Measurements from ENCODE around the gene TTI1.

TTI1 gene

DNA sequence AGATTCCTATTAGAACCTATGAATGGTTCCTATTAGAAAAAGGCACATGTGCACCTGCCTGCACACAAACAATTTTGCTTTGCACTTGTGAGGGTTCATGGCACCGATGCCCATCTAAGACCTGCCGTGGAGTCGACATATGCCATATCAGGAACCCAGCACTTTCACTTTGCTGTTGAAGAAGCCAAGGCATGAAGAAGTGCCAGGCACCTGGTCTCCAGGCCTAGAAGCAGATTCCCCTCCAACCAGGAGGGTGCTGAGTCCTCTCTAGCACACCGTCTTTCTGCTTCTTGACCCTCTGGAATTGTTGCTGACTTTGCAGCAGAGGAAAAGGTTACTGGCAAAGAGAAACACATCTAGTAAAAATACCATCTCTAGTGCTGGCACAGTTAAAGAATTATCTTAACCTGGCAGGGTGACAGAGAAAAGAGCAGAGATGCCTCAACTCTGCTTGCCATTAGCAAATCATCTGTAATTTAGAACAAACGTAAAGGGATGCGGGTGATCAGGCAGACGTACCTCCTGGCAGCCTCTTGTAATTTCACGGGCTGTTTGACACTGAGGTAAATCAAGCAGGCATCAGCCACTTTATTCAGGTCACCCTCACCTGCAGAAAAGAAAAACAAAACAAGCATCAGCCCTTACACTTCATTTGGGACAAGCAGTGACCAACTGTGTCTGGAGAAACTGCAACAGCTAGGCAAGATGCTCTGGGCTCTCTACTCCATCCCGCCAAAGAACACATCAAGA is 37.2 kb downstream of the TTI1 start:
- peaks cover 84% of the 10 kb centered on the region for H3K36me3 ChIP-seq (ENCODE audit: control insufficient read depth, insufficient read depth, low read length)
- no peak overlapping the region for H3K9ac ChIP-seq (ENCODE audit: low read length)
- no peak overlapping the region for H3K4me3 ChIP-seq (ENCODE audit: low read depth, low read length)
- no peaks in the 10 kb centered on the region for H3K27me3 ChIP-seq (ENCODE audit: control insufficient read depth, insufficient read depth, low read length)
- no peaks in the 10 kb centered on the region for H3K4me1 ChIP-seq (ENCODE audit: control insufficient read depth, insufficient read depth, low read length)
- no peak overlapping the region for H3K27ac ChIP-seq (ENCODE audit: low read depth, low read length)
- no peaks in the 10 kb centered on the region for H3K9me3 ChIP-seq (ENCODE audit: control insufficient read depth, insufficient read depth, low read depth, low read length)

DNA sequence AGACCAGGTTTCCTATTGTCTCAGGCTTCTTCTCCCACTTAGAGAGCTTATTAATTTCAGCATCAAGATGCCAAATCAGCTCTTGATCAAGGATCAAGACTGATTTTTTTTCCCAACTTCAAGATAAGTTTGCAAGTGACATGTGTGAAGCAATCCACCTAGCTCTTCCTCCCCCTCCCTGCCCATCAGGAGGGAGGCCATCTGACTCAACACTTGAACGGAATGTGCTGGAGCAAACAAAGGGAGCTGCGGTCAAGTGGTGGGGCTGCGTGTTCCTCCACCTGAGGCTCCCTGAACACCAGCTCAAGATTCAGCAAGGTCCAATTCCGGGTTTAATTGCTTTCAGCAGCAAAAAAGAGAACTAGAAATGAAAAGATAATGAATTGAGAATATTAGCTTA is 38.7 kb downstream of the TTI1 start:
- Histone ChIP-seq H3K36me3 (ENCODE audit: control insufficient read depth, insufficient read depth, low read length) (peaks cover 79% of the 10 kb centered on the region), H3K27ac (ENCODE audit: low read depth, low read length) (no peak overlapping the region), H3K9ac (ENCODE audit: low read length) (no peak overlapping the region), H3K27me3 (ENCODE audit: control insufficient read depth, insufficient read depth, low read length) (no peaks in the 10 kb centered on the region), H3K4me3 (ENCODE audit: low read depth, low read length) (no peak overlapping the region), H3K9me3 (ENCODE audit: control insufficient read depth, insufficient read depth, low read depth, low read length) (no peaks in the 10 kb centered on the region), H3K4me1 (ENCODE audit: control insufficient read depth, insufficient read depth, low read length) (no peaks in the 10 kb centered on the region)

DNA sequence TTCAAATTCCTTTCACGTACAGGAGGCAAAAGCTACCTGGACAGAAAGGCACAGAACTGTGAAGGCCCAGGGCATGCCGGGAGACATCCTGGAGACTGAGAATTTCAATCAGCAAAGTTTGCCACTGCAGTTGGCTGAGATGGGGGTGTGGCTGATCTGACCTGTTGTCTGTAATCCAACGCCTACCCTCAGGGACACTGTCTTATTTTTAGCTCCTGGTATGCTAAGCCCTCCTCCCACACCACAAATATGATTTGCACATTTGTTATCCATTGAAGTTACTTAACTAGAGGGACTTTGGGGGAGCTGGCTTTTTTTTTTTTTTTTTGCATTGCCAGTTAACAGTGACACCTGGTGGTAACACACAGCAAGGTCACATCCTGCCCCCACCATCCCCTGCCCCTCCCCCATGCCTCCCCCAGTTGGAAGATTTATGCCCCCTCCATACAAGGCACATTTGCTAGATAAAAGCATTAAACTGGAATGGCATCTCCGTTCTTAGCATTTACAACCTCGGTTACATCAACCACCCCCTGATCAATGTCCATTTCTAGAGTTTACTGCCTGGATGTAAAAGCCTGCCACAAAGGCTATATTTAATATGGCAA is 40.4 kb downstream of the TTI1 start:
- H3K9ac ChIP-seq (ENCODE audit: low read length): no peak overlapping the region
- H3K9me3 ChIP-seq (ENCODE audit: control insufficient read depth, insufficient read depth, low read depth, low read length): no peaks in the 10 kb centered on the region
- no peaks in the 10 kb centered on the region for H3K4me1 ChIP-seq (ENCODE audit: control insufficient read depth, insufficient read depth, low read length)
- peaks cover 77% of the 10 kb centered on the region for H3K36me3 ChIP-seq (ENCODE audit: control insufficient read depth, insufficient read depth, low read length)
- H3K27me3 ChIP-seq (ENCODE audit: control insufficient read depth, insufficient read depth, low read length): no peaks in the 10 kb centered on the region
- H3K4me3 ChIP-seq (ENCODE audit: low read depth, low read length): no peak overlapping the region
- H3K27ac ChIP-seq (ENCODE audit: low read depth, low read length): no peak overlapping the region

DNA sequence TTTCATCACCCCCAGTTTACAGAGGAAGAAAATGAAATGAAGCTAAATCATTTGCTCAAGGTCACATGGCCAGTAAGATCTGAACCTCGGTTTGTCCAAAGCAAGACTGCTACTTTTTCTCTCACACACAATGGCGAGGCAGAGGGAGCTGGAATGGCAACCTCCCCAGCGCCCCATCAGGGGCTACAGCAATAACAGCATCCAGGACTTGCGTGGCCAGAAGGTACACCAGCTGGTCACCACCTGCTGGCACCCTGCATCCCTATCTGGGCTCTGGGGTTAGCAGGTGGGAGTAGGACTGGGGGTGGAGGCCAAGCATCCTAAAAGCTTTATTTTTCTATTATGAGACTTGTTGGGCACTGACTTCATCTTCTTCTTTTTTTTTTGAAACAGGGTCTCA is 41.3 kb downstream of the TTI1 start:
- Histone ChIP-seq H3K27me3 (ENCODE audit: control insufficient read depth, insufficient read depth, low read length) (no peaks in the 10 kb centered on the region), H3K9me3 (ENCODE audit: control insufficient read depth, insufficient read depth, low read depth, low read length) (no peaks in the 10 kb centered on the region), H3K27ac (ENCODE audit: low read depth, low read length) (no peak overlapping the region), H3K4me1 (ENCODE audit: control insufficient read depth, insufficient read depth, low read length) (no peaks in the 10 kb centered on the region), H3K9ac (ENCODE audit: low read length) (no peak overlapping the region), H3K36me3 (ENCODE audit: control insufficient read depth, insufficient read depth, low read length) (peaks cover 72% of the 10 kb centered on the region), H3K4me3 (ENCODE audit: low read depth, low read length) (no peak overlapping the region)

DNA sequence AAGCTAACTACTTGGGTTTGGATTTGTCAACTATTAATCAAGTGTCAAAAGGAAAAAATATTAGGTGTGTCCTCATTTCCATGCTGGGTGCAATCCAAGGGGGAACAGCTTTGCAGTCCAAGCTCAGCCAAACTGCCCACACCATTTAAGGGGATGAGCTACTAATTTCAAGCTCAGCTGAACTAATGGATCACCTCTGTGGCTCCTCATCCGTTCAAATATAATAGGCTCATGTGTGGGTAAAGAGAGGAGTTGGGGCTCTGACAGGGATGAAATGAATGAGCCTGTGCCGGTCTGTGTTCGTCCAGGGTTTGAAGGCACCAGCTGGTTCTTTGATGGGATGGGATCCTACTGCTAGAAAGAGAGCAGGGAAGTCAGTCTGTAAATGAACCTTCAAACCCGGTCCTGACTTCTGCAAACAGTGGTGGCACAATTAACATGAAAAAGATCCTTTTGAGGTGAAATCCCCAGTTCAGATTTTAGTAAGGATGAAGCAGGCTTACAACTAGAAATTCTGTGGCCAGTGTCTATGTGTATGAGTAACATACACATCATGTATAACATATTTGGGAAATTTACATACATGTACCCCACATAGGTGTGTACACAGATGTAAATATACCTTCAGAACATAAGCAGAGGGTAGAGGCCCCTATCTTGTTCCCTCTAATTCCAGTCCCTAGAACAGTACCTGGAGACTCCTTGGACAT is 41.9 kb downstream of the TTI1 start:
- Histone ChIP-seq H3K4me1 (ENCODE audit: control insufficient read depth, insufficient read depth, low read length) (no peaks in the 10 kb centered on the region), H3K9me3 (ENCODE audit: control insufficient read depth, insufficient read depth, low read depth, low read length) (no peaks in the 10 kb centered on the region), H3K36me3 (ENCODE audit: control insufficient read depth, insufficient read depth, low read length) (peaks cover 72% of the 10 kb centered on the region)

DNA sequence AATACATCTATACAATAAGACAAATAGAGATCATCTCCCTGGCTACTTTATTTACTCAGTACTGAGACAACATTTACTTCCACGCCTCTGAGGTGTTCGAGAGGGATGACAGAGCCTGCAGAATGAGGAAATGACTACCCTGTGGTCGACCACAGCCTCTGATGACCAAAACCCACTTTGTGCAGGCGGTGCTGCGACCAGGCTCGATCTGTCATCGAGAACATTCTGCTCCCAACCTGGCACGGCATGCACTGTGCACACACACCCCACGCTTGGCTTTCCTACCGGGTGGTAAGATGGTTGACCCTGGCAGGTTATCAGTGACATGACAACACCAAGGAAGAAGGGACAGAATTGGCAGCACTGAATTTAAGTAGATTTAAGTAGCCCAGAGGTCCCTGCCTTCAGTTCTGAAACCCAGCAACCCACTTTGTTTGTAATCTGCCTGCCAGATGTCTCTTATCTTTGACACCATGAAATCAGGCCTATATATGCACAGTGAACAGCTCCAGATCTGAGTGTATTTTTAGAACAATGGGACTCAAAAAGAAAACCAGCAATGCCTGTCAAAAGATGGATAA is 42.6 kb downstream of the TTI1 start:
- no peak overlapping the region for H3K4me3 ChIP-seq (ENCODE audit: low read depth, low read length)
- peaks cover 68% of the 10 kb centered on the region for H3K36me3 ChIP-seq (ENCODE audit: control insufficient read depth, insufficient read depth, low read length)
- H3K27me3 ChIP-seq (ENCODE audit: control insufficient read depth, insufficient read depth, low read length): no peaks in the 10 kb centered on the region
- no peak overlapping the region for H3K9ac ChIP-seq (ENCODE audit: low read length)
- H3K4me1 ChIP-seq (ENCODE audit: control insufficient read depth, insufficient read depth, low read length): no peaks in the 10 kb centered on the region
- H3K27ac ChIP-seq (ENCODE audit: low read depth, low read length): no peak overlapping the region
- no peaks in the 10 kb centered on the region for H3K9me3 ChIP-seq (ENCODE audit: control insufficient read depth, insufficient read depth, low read depth, low read length)

More for the DNA sequence above, 41.9 kb downstream of the TTI1 start:
- Histone ChIP-seq H3K4me3 (ENCODE audit: low read depth, low read length) (no peak overlapping the region), H3K9ac (ENCODE audit: low read length) (no peak overlapping the region), H3K27ac (ENCODE audit: low read depth, low read length) (no peak overlapping the region), H3K27me3 (ENCODE audit: control insufficient read depth, insufficient read depth, low read length) (no peaks in the 10 kb centered on the region)

DNA sequence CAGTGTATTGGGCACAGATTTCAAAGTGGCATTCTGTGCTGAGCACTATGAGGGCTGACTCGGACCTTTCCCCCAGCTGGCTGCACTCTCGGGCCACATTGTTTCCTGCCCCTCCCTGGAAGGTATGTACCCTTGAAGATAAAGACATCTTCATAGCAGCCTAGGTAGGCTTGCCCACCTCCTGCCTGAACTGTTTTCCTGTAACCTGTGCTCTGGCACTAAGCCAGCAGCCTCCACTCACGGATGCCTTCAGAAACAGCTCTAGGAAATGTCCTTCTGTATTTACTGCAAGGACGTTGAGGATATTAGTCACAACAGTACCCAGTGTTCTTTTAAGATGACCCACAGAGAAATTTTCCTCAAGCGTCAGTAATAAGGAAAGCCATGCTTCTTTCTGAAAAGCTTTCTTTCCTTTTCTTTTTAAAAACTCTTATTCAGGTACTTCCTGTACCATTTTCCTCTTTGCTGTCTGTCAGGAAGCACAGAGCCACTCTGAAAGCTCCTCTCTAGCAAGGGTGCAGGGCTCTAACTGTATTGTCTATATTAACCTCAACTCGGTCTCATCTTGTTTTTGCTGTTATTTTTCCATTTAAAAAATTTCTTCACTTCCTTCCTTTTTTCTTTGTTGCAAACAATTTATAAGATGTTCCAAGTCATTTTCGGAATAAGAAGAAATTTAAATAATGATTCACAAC is 43.5 kb downstream of the TTI1 start:
- Histone ChIP-seq H3K36me3 (ENCODE audit: control insufficient read depth, insufficient read depth, low read length) (peaks cover 59% of the 10 kb centered on the region), H3K27me3 (ENCODE audit: control insufficient read depth, insufficient read depth, low read length) (no peaks in the 10 kb centered on the region), H3K9ac (ENCODE audit: low read length) (no peak overlapping the region), H3K4me1 (ENCODE audit: control insufficient read depth, insufficient read depth, low read length) (no peaks in the 10 kb centered on the region), H3K4me3 (ENCODE audit: low read depth, low read length) (no peak overlapping the region), H3K9me3 (ENCODE audit: control insufficient read depth, insufficient read depth, low read depth, low read length) (no peaks in the 10 kb centered on the region), H3K27ac (ENCODE audit: low read depth, low read length) (no peak overlapping the region)

DNA sequence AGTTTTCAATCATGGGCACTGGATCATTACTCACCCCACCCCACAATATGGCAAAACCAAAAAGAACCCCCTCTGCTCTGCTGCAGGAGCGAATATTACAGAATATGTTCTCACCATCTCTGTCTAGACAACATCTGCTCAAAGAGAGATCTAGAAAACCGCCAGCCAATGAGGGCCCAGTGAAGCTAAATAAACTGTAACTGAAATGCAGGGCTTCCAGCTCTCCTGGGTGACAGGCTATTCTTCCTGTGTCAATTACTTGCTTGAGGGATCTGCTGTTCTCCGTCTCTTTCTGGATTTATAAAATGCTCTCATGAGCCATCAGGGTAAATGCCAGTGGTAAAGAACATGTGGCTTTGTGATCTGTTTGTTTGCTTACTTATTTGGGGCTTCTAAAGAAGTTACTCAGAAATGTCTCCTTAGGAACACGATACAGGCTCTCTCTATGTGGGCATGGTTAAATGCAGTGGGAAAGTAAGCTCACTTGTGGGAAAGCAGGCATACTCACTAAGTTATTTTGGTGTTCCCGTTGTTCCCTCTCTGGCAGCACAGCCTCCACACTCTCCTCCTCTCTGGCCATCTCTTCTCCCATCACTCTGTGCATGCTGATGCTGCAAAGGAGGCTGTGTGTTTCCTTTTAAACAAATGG is 44.8 kb downstream of the TTI1 start:
- H3K4me1 ChIP-seq (ENCODE audit: control insufficient read depth, insufficient read depth, low read length): no peaks in the 10 kb centered on the region
- no peak overlapping the region for H3K9ac ChIP-seq (ENCODE audit: low read length)
- no peak overlapping the region for H3K27ac ChIP-seq (ENCODE audit: low read depth, low read length)
- no peaks in the 10 kb centered on the region for H3K9me3 ChIP-seq (ENCODE audit: control insufficient read depth, insufficient read depth, low read depth, low read length)
- peaks cover 50% of the 10 kb centered on the region for H3K36me3 ChIP-seq (ENCODE audit: control insufficient read depth, insufficient read depth, low read length)
- no peak overlapping the region for H3K4me3 ChIP-seq (ENCODE audit: low read depth, low read length)
- no peaks in the 10 kb centered on the region for H3K27me3 ChIP-seq (ENCODE audit: control insufficient read depth, insufficient read depth, low read length)

DNA sequence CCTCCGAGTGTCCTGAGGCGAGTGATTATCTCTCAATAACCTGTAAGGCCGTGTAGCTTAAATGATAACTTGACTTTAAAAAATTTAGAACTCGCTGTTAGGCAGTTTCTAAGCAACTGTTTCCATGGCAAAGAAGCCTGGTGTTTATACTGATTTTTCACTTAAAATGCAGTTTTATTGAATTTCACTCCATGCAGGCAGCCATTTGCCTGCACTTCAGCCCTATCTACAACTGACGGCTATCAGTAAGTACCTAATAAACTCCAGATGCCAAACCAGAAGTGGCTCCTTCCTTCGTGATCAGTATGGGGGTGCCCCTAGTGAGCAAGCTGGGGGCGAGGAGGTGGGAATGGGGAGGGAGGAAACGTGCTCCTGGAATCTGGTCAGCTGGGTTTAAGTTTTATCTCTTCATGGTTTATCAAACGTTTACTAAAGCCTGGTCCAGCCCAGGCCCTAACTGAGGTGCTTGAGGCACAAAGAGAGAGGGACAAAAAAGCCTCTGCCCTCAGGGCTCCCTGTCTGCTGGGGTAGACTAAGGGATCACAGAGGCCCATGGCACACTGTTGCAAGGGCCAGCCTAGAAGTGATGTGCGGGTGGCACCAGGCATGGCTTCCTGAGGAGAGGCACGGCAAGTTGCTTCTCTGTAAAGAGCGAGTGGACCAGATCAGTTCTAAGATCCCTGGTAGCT is 45.5 kb downstream of the TTI1 start:
- Histone ChIP-seq H3K36me3 (ENCODE audit: control insufficient read depth, insufficient read depth, low read length) (peaks cover 55% of the 10 kb centered on the region), H3K27ac (ENCODE audit: low read depth, low read length) (0 out of 2 replicates have a peak overlapping the region, but pooled peaks have one; percentile 20), H3K27me3 (ENCODE audit: control insufficient read depth, insufficient read depth, low read length) (no peaks in the 10 kb centered on the region), H3K9ac (ENCODE audit: low read length) (no peak overlapping the region), H3K9me3 (ENCODE audit: control insufficient read depth, insufficient read depth, low read depth, low read length) (no peaks in the 10 kb centered on the region), H3K4me3 (ENCODE audit: low read depth, low read length) (no peak overlapping the region), H3K4me1 (ENCODE audit: control insufficient read depth, insufficient read depth, low read length) (no peaks in the 10 kb centered on the region)
